ENCODE data around the gene TLK1. TPM values are rescaled to one million over a fixed set of nuclear protein-coding genes. Genes with fewer than 3 reads are reported as not detected.
A peak's percentile ranks its signal among the peaks of the same experiment; 100 is the strongest.

The TLK1 gene
- total RNA-seq, 4 donors from 2014 or later = 7.7 to 14.2 (median 10.0) TPM

- ATAC-seq = no peak
Observed at GRCh38 chr2:171088057-171088834, 72.4 kb downstream of the TLK1 start.

GRCh38 chr2:171087547-171087946, 73.1 kb downstream of the TLK1 start:
- ATAC-seq = no peak
- H3K4me1 ChIP-seq = peaks cover 5 to 16% of the 10 kb centered on the region in 2 donors
- no peaks in the 10 kb centered on the region for H3K27me3 ChIP-seq
- H3K4me3 ChIP-seq = no peak overlapping the region
- no peaks in the 10 kb centered on the region for H3K36me3 ChIP-seq
- TF ChIP-seq CTCF (IDR thresholded peaks at IDR 0.05 in 4 of 5, conservative IDR thresholded peaks at IDR 0.05 in 1 of 5) (no peak), POLR2A (IDR thresholded peaks at IDR 0.05) (no peak)
- intact Hi-C loops (cut with DNase I; ENCODE audit: low total_unique reads) = loop anchor here (5.0 kb wide), 1 partner anchor 75 kb away; the partner anchor contains the start of gene TLK1
- no peaks in the 10 kb centered on the region for H3K9me3 ChIP-seq
- in situ Hi-C loops (cut with MboI; ENCODE audit: low sequenced_read_pairs in 4 of 4) = no loop called here
- no peak for DNase-seq
- H3K27ac ChIP-seq = no peak overlapping the region

More at GRCh38 chr2:171088057-171088834, 72.4 kb downstream of the TLK1 start:
- no peak overlapping the region for H3K27ac ChIP-seq
- intact Hi-C loops (cut with DNase I; ENCODE audit: low total_unique reads) = loop anchor here (5.0 kb wide), 1 partner anchor 74 kb away; the partner anchor contains the start of gene TLK1
- H3K4me3 ChIP-seq = no peak overlapping the region
- in situ Hi-C loops (cut with MboI; ENCODE audit: low sequenced_read_pairs in 4 of 4) = no loop called here
- DNase-seq = no peak
- no peaks in the 10 kb centered on the region for H3K9me3 ChIP-seq
- peaks cover 5 to 12% of the 10 kb centered on the region in 2 donors for H3K4me1 ChIP-seq
- no peaks in the 10 kb centered on the region for H3K36me3 ChIP-seq
- H3K27me3 ChIP-seq = no peaks in the 10 kb centered on the region
- TF ChIP-seq CTCF (IDR thresholded peaks at IDR 0.05 in 4 of 5, conservative IDR thresholded peaks at IDR 0.05 in 1 of 5) (no peak), POLR2A (IDR thresholded peaks at IDR 0.05) (no peak)

- in situ Hi-C loops (cut with MboI; ENCODE audit: low sequenced_read_pairs in 4 of 4) = no loop called here
- TF ChIP-seq POLR2A (IDR thresholded peaks at IDR 0.05) (no peak), CTCF (IDR thresholded peaks at IDR 0.05 in 4 of 5, conservative IDR thresholded peaks at IDR 0.05 in 1 of 5) (peak in 2 of 5 experiments; percentile 19 to 42)
- DNase-seq (no peak), ATAC-seq (peak in 1 of 2 donors; percentile 44)
- H3K36me3 ChIP-seq = no peaks in the 10 kb centered on the region
- H3K4me3 ChIP-seq = no peak overlapping the region
- H3K27me3 ChIP-seq = no peaks in the 10 kb centered on the region
- H3K27ac ChIP-seq = no peak overlapping the region
- no peaks in the 10 kb centered on the region for H3K9me3 ChIP-seq
- H3K4me1 ChIP-seq = peaks cover 5 to 16% of the 10 kb centered on the region in 2 donors
- intact Hi-C loops (cut with DNase I; ENCODE audit: low total_unique reads) = loop anchor here (5.0 kb wide), 1 partner anchor 76 kb away; the partner anchor contains the start of gene TLK1
Observed at GRCh38 chr2:171086352-171087290, 74.1 kb downstream of the TLK1 start.

DNA sequence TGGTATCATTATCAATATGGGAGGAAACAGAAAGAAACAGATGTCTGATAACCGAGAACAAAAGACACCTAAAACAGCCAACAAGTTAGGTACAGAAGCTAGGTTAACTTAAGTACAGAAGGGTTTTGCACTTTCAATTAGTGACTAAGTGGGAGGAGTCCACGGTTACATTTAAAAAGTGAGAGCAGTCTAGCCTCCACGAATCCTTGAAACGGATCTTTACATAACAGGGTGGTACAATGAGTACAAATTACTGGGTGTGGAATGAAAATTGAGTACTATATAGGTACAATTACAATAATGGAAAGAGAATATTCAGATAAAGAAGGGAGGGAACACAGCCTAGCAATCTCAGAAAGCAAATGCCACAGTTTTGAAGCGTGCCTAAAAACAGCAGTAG, 76.6 kb downstream of the TLK1 start:
- H3K4me3 ChIP-seq = no peak overlapping the region
- no peaks in the 10 kb centered on the region for H3K9me3 ChIP-seq
- no peaks in the 10 kb centered on the region for H3K36me3 ChIP-seq
- intact Hi-C loops (cut with DNase I; ENCODE audit: low total_unique reads) = no loop called here
- in situ Hi-C loops (cut with MboI; ENCODE audit: low sequenced_read_pairs in 4 of 4) = no loop called here
- H3K27ac ChIP-seq = no peak overlapping the region
- no peak for DNase-seq
- peaks cover 5 to 16% of the 10 kb centered on the region in 2 donors for H3K4me1 ChIP-seq
- no peak for ATAC-seq
- no peaks in the 10 kb centered on the region for H3K27me3 ChIP-seq
- TF ChIP-seq POLR2A (IDR thresholded peaks at IDR 0.05) (no peak), CTCF (IDR thresholded peaks at IDR 0.05 in 4 of 5, conservative IDR thresholded peaks at IDR 0.05 in 1 of 5) (no peak)
